Loucy (cell line): Measurements from ENCODE around the gene GPI.

ENCODE experiments used
- CTCF ChIP-seq: fragments of 200-600 bp; sonication (generic); conservative IDR thresholded peaks from 2 replicates; pipeline ENCODE4 v1.5.1; 2014; ENCODE audit warnings: mild to moderate bottlenecking, antibody characterized with exemption, low read length
- EZH2phosphoT487 ChIP-seq: fragments of 200-600 bp; IDR thresholded peaks from 2 replicates; pipeline ENCODE4 v1.6.1; 2018; ENCODE audit warnings: antibody characterized with exemption, mild to moderate bottlenecking, moderate library complexity, borderline replicate concordance

GRCh38 chr19:34325181-34325580 is 39.8 kb upstream of the GPI start:
- no peak for TF ChIP-seq EZH2phosphoT487
- TF ChIP-seq CTCF = no peak
